Heart left ventricle (tissue), 16 donors: Measurements from ENCODE around the gene PRODH2. TPM values are rescaled to one million over a fixed set of nuclear protein-coding genes. Genes with fewer than 3 reads are reported as not detected.
A peak's percentile ranks its signal among the peaks of the same experiment; 100 is the strongest.

Experiments used
- ATAC-seq, 4 donors: fragments of 200-7000 bp; cut with Tn5 transposase; one replicate each; pipeline ENCODE4 v1.9.1; 2020 to 2022; ENCODE audit warnings: moderate library complexity in 4 of 4, mild to moderate bottlenecking in 3 of 4, moderate number of reproducible peaks in 1 of 4
- DNase-seq, 5 donors: peaks; one replicate each; pipeline ENCODE4 v3.0.0-alpha.2; 2020
- H3K27ac ChIP-seq, 12 donors: fragments of 200-600 bp; sonication (generic) in 4 of 12; one replicate each; pipeline versions ENCODE4 v1.5.0 to v1.8.0; 2016 to 2022; ENCODE audit warnings: mild to moderate bottlenecking in 2 of 12
- H3K27me3 ChIP-seq, 9 donors: fragments of 200-600 bp; sonication (generic) in 2 of 9; one replicate each; pipeline versions ENCODE4 v1.5.1 to v1.8.0; 2016 to 2022; ENCODE audit warnings: mild to moderate bottlenecking in 3 of 9
- H3K36me3 ChIP-seq, 9 donors: fragments of 200-600 bp; sonication (generic) in 2 of 9; one replicate each; pipeline versions ENCODE4 v1.5.0 to v1.8.0; 2018 to 2022; ENCODE audit warnings: mild to moderate bottlenecking in 2 of 9
- H3K4me1 ChIP-seq, 12 donors: fragments of 200-600 bp; sonication (generic) in 4 of 12; one replicate each; pipeline versions ENCODE4 v1.5.0 to v1.8.0; 2016 to 2022; ENCODE audit warnings: mild to moderate bottlenecking in 3 of 12
- H3K4me3 ChIP-seq, 12 donors: fragments of 200-600 bp; sonication (generic) in 4 of 12; one replicate each; pipeline versions ENCODE4 v1.5.0 to v1.8.0; 2017 to 2022; ENCODE audit warnings: mild to moderate bottlenecking in 9 of 12, moderate library complexity in 4 of 12
- H3K9me3 ChIP-seq, 12 donors: fragments of 200-600 bp; sonication (generic) in 4 of 12; one replicate each; pipeline versions ENCODE4 v1.5.0 to v1.8.0; 2016 to 2022; ENCODE audit warnings: mild to moderate bottlenecking in 1 of 12
- CTCF ChIP-seq, 12 donors: fragments of 200-600 bp; sonication (generic) in 4 of 12; IDR thresholded peaks; one replicate each; pipeline versions ENCODE4 v1.5.0 to v1.8.0; 2018 to 2022; ENCODE audit warnings: antibody characterized with exemption in 12 of 12, mild to moderate bottlenecking in 5 of 12
- POLR2A ChIP-seq, 2 donors: fragments of 450-650 bp; IDR thresholded peaks; one replicate each; pipeline ENCODE4 v1.6.1; 2017; ENCODE audit warnings: antibody characterized with exemption in 2 of 2, mild to moderate bottlenecking in 2 of 2, moderate library complexity in 2 of 2
- WGBS, 4 donors: extraction: QIAGEN DNeasy Blood & Tissue Kit in 2 of 4; methylation state at CpG; one replicate each; pipeline versions ENCODE4 v1.1.5 to v1.1.7; 2013 to 2018; 5-methylcytosine and 5-hydroxymethylcytosine counted together
- intact Hi-C, 10 donors: fragments of 100-400 bp; cut with DNase I; formaldehyde crosslinking; loops; one replicate each; pipeline versions ENCODE4 v1.11.1 to v1.14.2; 2022
- polyA plus RNA-seq, 2 donors: library from polyadenylated mRNA; stranded (reverse); fragments of 200-250 nt; gene quantifications; one replicate each; pipeline ENCODE4 v1.2.3, GENCODE V29; 2013
- total RNA-seq, 9 donors: library from RNA; depleted of rRNA in 2 of 9; stranded (reverse); fragments of >200 nt in 2 of 9; fragmentation: NEBNext Ultra II Directional in 3 of 9; extraction: Animal tissue kit (Norgen Biotek cat#: 25700) in 3 of 9; gene quantifications; one replicate each; pipeline versions ENCODE4 v1.1.0 to v1.2.4, GENCODE V29; 2016 to 2023
- donor health status: ischemic (EF 13 %, LVEDD 7.1; RV severe dilation, severe dysfunction).
- donor health status: healthy with polysubstance abuse.
- donor health status: DM: no; HTN: yes; CAD: no.
- donor health status: DM: no; HTN: no; CAD: no.
- donor health status: ischemic (EF 25% LVEDD 6.9; RV normal size, moderate dysfunction).
- donor health status: ischemic (EF 25% LVEDD 5.7; RV mildly dilated, moderate dysfunction).
- donor health status: healthy.
- donor health status: DM: yes; HTN: yes; CAD: no.
- donor health status: ischemic (EF 35%, LVEDD 5.7; RV mildly dilated, moderate dysfunction).
- donor health status: nonischemic (EF 11% LVEDD 7.7; RV severe dilation, severe dysfunction).
- donor health status: DM: yes; HTN: yes; CAD: no.
- donor health status: PGD.
- donor health status: ischemic (EF 29% LVEDD 5.4; RV normal size, mild dysfunction).
- donor health status: nonischemic (EF 23%, LVEDD 6.1; RV moderate dilation, normal function).

Gene PRODH2
- total and polyA plus RNA-seq, 11 donors, result not detected

DNA sequence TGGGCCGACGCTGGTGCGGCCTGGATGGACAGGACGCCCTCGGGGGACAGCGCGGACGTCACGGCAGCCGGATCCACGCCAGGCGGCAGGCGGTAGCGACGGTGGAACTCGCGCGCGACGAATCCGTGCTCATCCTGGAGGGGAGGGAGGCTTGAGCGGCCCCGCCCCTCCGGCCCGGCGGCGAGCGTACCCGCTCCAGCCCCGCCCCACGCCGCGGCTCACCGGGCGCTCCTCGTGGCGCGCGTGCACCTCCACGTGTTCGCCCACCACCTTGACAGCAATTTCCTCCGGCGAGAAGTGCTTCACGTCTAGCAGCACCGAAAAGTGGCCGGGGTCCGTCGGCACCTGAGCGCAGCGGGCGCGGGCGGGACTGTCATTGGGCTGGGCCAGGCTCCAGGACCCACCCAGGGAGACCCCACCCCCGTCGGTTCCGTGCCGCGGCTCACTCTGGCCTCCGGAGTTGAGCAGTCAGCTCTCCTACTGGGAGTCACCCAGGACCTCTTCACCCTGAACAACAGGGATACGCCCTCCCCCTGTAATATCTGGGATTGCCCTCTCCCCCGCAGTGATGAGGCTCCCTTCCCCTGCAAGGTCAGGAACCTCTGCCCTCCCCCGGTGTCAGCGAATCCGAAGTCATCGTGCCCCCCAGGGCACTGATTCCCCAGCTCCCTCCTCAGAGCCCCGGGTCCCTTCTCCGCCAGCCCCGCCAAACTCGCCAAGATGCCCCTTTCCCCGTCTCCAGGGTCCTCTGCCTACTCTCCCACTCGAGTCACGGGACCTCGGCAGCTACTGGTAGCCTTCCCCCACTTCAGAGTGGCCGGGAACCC lies 56.9 kb downstream of the PRODH2 start:
- H3K27ac ChIP-seq, result peak overlapping the region; percentile 88 to 100 (median 96)
- H3K4me1 ChIP-seq, result peaks cover 0 to 53% (median 39%) of the 10 kb centered on the region in 12 donors
- peak overlapping the region; percentile 28 to 99 (median 74) for H3K4me3 ChIP-seq
- intact Hi-C loops, result loop anchor here in 2 of 10 donors (5.0 to 10.0 kb wide), 2 partner anchors 177 to 389 kb away; partner anchors contain the start of gene CAPNS1 (in 1 of the 2)
- peak in 3 of 4 donors; percentile 20 to 33 (median 31) for ATAC-seq
- no peaks in the 10 kb centered on the region for H3K27me3 ChIP-seq
- H3K36me3 ChIP-seq, result peaks cover 0 to 35% (median 23%) of the 10 kb centered on the region in 9 donors
- no peaks in the 10 kb centered on the region for H3K9me3 ChIP-seq
- TF ChIP-seq POLR2A (IDR thresholded peaks at IDR 0.05), result peak in 1 of 2 donors; percentile 48
- TF ChIP-seq CTCF (IDR thresholded peaks at IDR 0.05), result no peak
- peak; percentile 86 to 93 (median 90) for DNase-seq
- WGBS, 4 donors, result 13 to 27% (median 18%) methylated on average over 14 to 74 of the region's 74 CpGs

- Histone ChIP-seq H3K4me1 (peaks cover 0 to 53% (median 39%) of the 10 kb centered on the region in 12 donors), H3K27ac (peak overlapping the region; percentile 88 to 100 (median 96)), H3K27me3 (no peaks in the 10 kb centered on the region), H3K4me3 (peak overlapping the region in 11 of 12 donors; percentile 58 to 99 (median 75)), H3K36me3 (peaks cover 0 to 34% (median 21%) of the 10 kb centered on the region in 9 donors), H3K9me3 (no peaks in the 10 kb centered on the region)
- TF ChIP-seq POLR2A (IDR thresholded peaks at IDR 0.05), result no peak
- no peak for TF ChIP-seq CTCF (IDR thresholded peaks at IDR 0.05)
- intact Hi-C loops, result loop anchor here in 2 of 10 donors (5.0 to 10.0 kb wide), 2 partner anchors 177 to 390 kb away; partner anchors contain the start of gene CAPNS1 (in 1 of the 2)
- ATAC-seq (peak in 2 of 4 donors; percentile 22 to 31), DNase-seq (no peak)
- WGBS, 4 donors, result 36 to 57% (median 47%) methylated on average over 12 to 17 of the region's 17 CpGs
Observed at GRCh38 chr19:35755131-35755549, 57.5 kb downstream of the PRODH2 start.

DNA sequence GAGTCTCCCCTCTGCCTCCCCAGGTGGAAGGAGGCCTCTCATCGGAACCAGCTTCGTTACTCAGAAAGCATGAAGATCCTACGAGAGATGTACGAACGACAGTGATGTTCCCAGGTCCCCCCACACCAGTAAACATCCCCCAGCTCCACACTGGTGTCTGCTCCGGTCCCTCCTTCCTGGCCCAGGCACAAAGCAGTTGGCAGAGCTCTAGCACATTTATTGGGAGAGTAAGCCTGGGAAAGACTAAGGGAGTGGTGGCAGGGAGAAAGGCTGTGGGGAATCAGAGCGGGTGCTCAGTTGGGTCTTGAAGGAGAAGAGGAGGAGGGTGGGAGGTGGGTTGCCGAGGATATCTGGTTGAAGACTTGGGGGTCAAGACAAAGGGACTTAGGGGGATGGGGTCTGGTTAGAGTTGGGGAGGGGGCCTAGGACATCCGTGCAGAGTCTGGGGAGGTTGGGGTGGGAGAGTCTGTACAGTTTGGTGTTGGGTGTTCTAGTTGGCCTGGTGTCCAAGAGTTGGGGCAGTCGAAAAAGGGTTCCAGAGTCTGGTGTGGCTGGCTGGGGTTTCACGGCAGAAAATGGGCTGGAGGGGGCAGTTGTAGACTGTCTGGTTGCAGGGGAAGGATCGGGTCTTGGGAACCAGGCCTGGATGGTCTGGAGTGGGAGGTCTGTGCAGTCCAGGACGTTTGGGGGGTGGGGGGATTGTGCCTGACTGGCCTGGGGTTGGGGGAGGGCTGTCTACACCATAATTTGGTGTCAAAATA lies 58.1 kb downstream of the PRODH2 start:
- Histone ChIP-seq H3K4me3 (peak overlapping the region in 2 of 12 donors; percentile 70 to 74), H3K4me1 (peaks cover 2 to 59% (median 41%) of the 10 kb centered on the region in 12 donors), H3K27ac (peak overlapping the region; percentile 88 to 100 (median 96)), H3K36me3 (peaks cover 0 to 33% (median 21%) of the 10 kb centered on the region in 9 donors), H3K27me3 (no peaks in the 10 kb centered on the region), H3K9me3 (no peaks in the 10 kb centered on the region)
- intact Hi-C loops, result loop anchor here in 2 of 10 donors (5.0 to 10.0 kb wide), 2 partner anchors 178 to 390 kb away; partner anchors contain the start of gene CAPNS1 (in 1 of the 2)
- no peak for ATAC-seq
- no peak for TF ChIP-seq CTCF (IDR thresholded peaks at IDR 0.05)
- TF ChIP-seq POLR2A (IDR thresholded peaks at IDR 0.05), result no peak
- 75 to 84% (median 82%) methylated on average over 13 of the region's 13 CpGs for WGBS, 4 donors
- peak in 1 of 5 donors; percentile 28 for DNase-seq
